Astrocyte of the spinal cord (primary cell): ENCODE measurements around the gene MED13L.
A peak's percentile ranks its signal among the peaks of the same experiment; 100 is the strongest.
"Not testable (repeated sequence)": the region's sequence is repeated elsewhere in the genome, so short reads cannot be mapped to it uniquely, and the experiment has no call there.

ENCODE experiments used
- DNase-seq: peaks from one replicate; pipeline ENCODE4 v3.0.0; 2011; ENCODE audit warnings: low read depth, low spot score
- H3K4me3 ChIP-seq: 2 replicates; pipeline ENCODE4 v1.5.1; 2011; ENCODE audit warnings: low read depth, mild to moderate bottlenecking, low read length, moderate library complexity
- in situ Hi-C: cut with HindIII; loops from 2 replicates; pipeline ENCODE4 v1.10.0; 2017; ENCODE audit warnings: low sequenced_read_pairs
- TF ChIP-seq, protein P1 (sequence below): IDR thresholded peaks from 2 replicates; pipeline ENCODE4 v1.5.1; 2012; ENCODE audit warnings: low read depth, mild to moderate bottlenecking, low read length, inconsistent platforms

Gene MED13L

DNA sequence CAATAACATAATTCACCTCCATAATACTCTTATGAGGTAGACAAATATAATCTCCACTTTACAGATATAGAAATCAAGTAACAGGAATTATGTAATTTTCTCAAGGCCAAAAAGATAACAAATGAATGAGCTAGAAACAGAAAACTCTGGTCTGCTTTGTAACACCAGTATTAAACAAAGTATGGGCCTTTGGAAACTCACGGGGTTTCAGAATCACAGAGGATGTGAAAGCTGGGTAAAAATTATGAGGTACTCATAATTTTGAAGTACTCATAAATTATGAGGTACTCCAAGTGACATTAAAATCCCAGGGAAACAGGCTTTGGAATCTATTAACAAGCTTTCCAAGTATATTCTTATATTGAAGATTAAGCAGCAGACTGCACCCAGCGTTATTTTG lies 140.2 kb downstream of the MED13L start:
- DNase-seq: no peak
- in situ Hi-C loops: no loop called here
- TF ChIP-seq, protein P1, sequence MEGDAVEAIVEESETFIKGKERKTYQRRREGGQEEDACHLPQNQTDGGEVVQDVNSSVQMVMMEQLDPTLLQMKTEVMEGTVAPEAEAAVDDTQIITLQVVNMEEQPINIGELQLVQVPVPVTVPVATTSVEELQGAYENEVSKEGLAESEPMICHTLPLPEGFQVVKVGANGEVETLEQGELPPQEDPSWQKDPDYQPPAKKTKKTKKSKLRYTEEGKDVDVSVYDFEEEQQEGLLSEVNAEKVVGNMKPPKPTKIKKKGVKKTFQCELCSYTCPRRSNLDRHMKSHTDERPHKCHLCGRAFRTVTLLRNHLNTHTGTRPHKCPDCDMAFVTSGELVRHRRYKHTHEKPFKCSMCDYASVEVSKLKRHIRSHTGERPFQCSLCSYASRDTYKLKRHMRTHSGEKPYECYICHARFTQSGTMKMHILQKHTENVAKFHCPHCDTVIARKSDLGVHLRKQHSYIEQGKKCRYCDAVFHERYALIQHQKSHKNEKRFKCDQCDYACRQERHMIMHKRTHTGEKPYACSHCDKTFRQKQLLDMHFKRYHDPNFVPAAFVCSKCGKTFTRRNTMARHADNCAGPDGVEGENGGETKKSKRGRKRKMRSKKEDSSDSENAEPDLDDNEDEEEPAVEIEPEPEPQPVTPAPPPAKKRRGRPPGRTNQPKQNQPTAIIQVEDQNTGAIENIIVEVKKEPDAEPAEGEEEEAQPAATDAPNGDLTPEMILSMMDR: no peak
- no peak overlapping the region for H3K4me3 ChIP-seq

DNA sequence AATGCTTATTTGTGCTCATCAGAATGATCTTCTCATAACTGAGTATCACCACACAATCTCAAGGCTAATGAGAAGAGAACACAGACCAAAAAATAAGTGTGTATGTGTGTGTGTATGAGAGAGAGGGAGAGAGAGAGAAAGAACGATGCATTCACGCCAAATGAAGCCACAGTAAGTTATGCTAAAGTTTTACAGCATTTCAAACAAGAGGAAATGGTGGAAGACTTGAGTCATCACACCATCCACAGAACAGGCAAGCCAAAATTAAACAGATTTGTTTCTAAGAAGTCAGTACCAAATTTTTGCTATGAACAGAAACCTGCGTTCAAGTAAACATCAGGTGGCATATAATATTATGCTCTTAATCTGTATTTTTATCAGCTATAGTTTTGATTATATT lies 141.2 kb downstream of the MED13L start:
- in situ Hi-C loops: no loop called here
- H3K4me3 ChIP-seq: no peak overlapping the region
- TF ChIP-seq, protein P1: no peak
- peak; percentile 85 for DNase-seq

DNA sequence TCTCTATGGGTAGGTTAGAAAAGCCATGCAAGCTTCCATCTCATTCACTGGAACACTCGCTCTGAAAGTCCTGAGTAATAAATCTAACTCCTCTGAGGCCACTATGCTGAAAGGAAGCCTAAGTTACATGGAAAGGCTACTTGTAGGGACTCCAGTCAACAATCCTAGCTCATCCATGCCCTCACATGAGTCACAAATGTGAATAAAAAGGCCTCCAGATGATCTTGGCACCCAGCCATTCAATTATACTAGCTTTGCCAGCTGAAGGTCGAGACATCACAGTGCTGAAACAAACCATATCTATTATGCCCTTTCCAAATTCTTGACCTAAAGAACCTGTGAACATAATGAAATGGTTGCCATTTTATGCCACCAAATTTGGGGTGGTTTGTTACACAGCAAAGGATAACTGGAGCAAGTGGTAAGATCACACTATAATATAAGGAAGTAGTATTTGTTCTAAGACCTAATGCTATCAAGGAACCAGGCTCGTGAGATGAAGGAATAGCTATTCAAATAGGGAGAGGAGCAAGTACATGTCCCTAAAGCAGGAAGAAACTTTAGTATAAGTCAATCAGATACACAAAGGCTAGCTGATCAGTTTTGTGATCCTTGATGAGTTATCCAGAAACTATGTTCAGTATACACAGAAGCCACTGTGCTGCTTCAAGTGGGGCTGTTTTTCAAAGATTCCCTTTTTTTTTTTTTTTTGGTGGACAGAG lies 142.1 kb downstream of the MED13L start:
- in situ Hi-C loops: no loop called here
- TF ChIP-seq, protein P1: no peak
- DNase-seq: peak; percentile 67
- H3K4me3 ChIP-seq: no peak overlapping the region

DNA sequence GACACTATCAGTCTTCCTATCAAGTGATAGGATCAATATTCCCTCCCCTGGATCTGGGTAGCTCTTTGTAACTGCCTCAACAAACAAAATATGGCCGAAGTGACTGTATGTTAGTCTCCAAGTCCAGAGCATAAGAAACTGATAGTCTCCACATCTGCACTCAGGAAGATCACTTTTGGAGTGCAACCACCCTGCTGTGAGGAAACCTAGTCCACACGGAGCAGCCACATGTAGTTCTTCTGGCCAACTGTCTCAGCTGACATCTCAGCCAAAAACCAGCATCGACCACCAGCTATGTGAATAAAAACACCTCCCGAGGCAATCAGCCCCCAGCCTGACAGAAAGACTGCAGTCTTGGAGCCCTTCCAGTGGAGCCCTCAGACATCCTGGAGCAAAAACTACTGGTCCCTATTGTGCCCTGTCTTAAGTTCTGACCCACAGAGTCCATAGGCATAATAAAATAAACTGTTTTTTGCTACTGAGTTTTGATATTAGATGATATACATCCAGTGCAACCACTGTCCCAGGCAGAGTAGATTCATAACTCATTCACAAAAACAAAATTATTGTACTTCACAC lies 143.8 kb downstream of the MED13L start:
- in situ Hi-C loops: no loop called here
- no peak overlapping the region for H3K4me3 ChIP-seq
- TF ChIP-seq, protein P1: no peak
- DNase-seq: peak; percentile 52

DNA sequence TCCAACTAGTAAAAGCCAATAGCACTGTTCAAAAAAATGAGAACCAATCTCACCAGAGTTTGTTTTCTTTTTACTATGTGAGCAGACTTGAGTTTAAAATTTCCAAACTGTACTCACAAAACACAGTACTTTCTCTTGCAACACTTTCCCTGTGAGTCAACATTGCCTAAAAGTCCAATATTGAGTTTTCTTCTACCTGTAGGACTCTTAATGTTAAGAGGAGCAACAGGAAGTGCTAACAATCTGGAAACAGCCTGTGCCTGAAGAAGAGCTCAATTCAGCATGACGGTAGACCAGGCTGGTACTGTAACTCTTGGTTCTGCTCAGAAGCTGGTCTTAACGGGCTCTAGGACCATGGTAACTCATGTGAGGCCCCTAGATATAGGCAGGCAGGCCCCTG lies 144.3 kb downstream of the MED13L start:
- no peak overlapping the region for H3K4me3 ChIP-seq
- TF ChIP-seq, protein P1: no peak
- in situ Hi-C loops: no loop called here
- no peak for DNase-seq

- in situ Hi-C loops, H3K4me3 ChIP-seq, DNase-seq: not testable (repeated sequence)
These were observed 145.5 kb downstream of the MED13L start for GRCh38 chr12:116131987-116132386.

- in situ Hi-C loops: no loop called here
- H3K4me3 ChIP-seq: no peak overlapping the region
- no peak for DNase-seq
- TF ChIP-seq, protein P1: no peak
These were observed 146.3 kb downstream of the MED13L start for GRCh38 chr12:116131176-116131575.
